Calu3 (cell line): ENCODE results near the gene CTNNBL1. TPM values are rescaled to one million over a fixed set of nuclear protein-coding genes. Genes with fewer than 3 reads are reported as not detected.

Experiments used
- BruUV-seq: library from RNA; stranded (reverse); fragments of 400-500 nt; replicated peaks from 2 replicates; lab custom pipeline; 2021; lab: Mats Ljungman, UMichigan
- CTCF ChIA-PET: fragments of 300-600 bp; sonication (Branson Sonifier 250); formaldehyde crosslinking; loops from one replicate; lab custom pipeline; 2022; ENCODE audit warnings: antibody characterized with exemption; lab: Charles Lee
- DNase-seq: peaks from one replicate; pipeline ENCODE4 v3.0.0; 2022
- H3K27ac Mint-ChIP-seq: one replicate; pipeline ENCODE4 v1.8.0; 2022; ENCODE audit warnings: mixed read lengths; ENCODE audit not compliant: unreplicated experiment
- H3K27me3 Mint-ChIP-seq: one replicate; pipeline ENCODE4 v1.8.0; 2022; ENCODE audit warnings: mixed read lengths; ENCODE audit not compliant: unreplicated experiment
- H3K36me3 Mint-ChIP-seq: one replicate; pipeline ENCODE4 v1.8.0; 2022; ENCODE audit warnings: mild to moderate bottlenecking, moderate library complexity, mixed read lengths; ENCODE audit not compliant: insufficient read depth, unreplicated experiment
- H3K4me1 Mint-ChIP-seq: one replicate; pipeline ENCODE4 v1.8.0; 2022; ENCODE audit warnings: mild to moderate bottlenecking, low read depth, mixed read lengths; ENCODE audit not compliant: unreplicated experiment
- H3K4me3 Mint-ChIP-seq: one replicate; pipeline ENCODE4 v1.8.0; 2022; ENCODE audit warnings: mild to moderate bottlenecking, low read depth, moderate library complexity, mixed read lengths; ENCODE audit not compliant: unreplicated experiment
- H3K9me3 Mint-ChIP-seq: one replicate; pipeline ENCODE4 v1.8.0; 2022; ENCODE audit warnings: low read depth, mixed read lengths; ENCODE audit not compliant: unreplicated experiment
- intact Hi-C: fragments of 100-400 bp; cut with micrococcal nuclease; formaldehyde crosslinking; loops from one replicate; pipeline ENCODE4 v1.10.0; 2022; ENCODE audit not compliant: unreplicated experiment
- total RNA-seq: library from RNA; stranded (reverse); gene quantifications from 2 replicates; pipeline ENCODE4 v1.2.3, GENCODE V29; 2022
- TF ChIP-seq, protein P1 (sequence below): fragments of 200-600 bp; IDR thresholded peaks from one replicate; pipeline ENCODE4 v1.8.0; 2022; ENCODE audit warnings: antibody characterized with exemption; ENCODE audit not compliant: unreplicated experiment

CTNNBL1 gene
- total RNA-seq, 1 experiment from 2014 or later: 106 TPM

DNA sequence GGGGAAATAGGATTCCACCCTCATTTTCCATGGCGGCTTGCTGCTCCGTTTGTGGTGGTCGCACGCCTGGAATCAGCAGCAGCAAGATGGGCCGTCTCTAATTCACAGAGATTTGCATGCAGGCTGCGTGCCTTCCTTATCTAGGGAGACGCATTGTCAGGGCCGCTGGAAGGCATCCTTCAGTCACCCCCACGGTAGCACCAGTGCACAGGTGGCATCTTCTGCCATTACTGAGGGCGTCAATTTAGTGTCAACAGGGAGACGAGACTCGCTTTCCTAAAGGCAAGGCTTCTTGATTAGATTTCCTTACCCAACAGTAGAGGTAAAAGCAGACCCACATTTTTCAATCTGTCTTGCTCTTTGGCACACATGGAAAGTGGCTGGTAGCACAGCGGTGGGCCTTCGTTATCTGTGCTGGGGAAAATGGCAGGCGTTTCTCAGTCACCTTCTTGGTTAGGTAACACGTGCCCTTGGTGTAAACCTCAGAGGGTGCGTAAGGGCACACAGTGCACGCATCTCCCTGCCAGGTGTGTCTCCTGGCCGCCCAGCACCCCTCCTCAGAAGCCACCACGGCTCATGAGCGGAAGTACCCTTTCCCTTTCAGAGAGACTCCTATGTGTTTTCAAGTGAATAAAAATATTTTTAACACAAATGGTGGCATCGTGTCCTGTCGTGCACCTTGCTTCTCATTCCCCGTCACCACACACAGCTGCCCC lies 181.8 kb downstream of the CTNNBL1 start:
- no peak overlapping the region for H3K4me3 Mint-ChIP-seq
- no peaks in the 10 kb centered on the region for H3K9me3 Mint-ChIP-seq
- BruUV-seq: no TSS peak
- no peaks in the 10 kb centered on the region for H3K4me1 Mint-ChIP-seq
- H3K27ac Mint-ChIP-seq: no peak overlapping the region
- no peak for DNase-seq
- CTCF ChIA-PET: no interaction called here
- intact Hi-C loops: no loop called here
- H3K36me3 Mint-ChIP-seq: peaks cover 16% of the 10 kb centered on the region
- no peaks in the 10 kb centered on the region for H3K27me3 Mint-ChIP-seq
- TF ChIP-seq, protein P1, sequence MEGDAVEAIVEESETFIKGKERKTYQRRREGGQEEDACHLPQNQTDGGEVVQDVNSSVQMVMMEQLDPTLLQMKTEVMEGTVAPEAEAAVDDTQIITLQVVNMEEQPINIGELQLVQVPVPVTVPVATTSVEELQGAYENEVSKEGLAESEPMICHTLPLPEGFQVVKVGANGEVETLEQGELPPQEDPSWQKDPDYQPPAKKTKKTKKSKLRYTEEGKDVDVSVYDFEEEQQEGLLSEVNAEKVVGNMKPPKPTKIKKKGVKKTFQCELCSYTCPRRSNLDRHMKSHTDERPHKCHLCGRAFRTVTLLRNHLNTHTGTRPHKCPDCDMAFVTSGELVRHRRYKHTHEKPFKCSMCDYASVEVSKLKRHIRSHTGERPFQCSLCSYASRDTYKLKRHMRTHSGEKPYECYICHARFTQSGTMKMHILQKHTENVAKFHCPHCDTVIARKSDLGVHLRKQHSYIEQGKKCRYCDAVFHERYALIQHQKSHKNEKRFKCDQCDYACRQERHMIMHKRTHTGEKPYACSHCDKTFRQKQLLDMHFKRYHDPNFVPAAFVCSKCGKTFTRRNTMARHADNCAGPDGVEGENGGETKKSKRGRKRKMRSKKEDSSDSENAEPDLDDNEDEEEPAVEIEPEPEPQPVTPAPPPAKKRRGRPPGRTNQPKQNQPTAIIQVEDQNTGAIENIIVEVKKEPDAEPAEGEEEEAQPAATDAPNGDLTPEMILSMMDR: no peak

DNA sequence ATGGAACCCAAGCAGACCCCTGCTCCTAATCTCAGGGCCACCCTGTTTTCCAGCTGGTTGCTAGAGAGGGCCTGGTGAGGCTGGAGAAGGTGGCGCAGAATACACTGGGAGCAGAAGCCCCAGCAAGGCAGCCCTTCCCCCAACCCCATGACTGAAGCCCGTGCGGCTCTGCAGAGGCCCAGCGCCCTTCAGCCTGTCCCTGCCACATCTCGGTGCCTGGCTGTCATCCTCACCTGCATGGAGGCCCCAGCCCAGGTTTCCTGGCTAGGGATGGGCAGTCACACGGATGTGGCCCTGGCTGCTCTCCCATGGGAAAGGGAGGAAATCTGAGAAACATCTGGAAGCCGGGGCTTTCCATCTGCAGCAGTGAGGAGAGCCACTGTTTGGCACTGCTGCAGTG lies 183.0 kb downstream of the CTNNBL1 start:
- no peak for DNase-seq
- peaks cover 10% of the 10 kb centered on the region for H3K27me3 Mint-ChIP-seq
- intact Hi-C loops: no loop called here
- H3K9me3 Mint-ChIP-seq: no peaks in the 10 kb centered on the region
- no TSS peak for BruUV-seq
- H3K4me1 Mint-ChIP-seq: no peaks in the 10 kb centered on the region
- H3K36me3 Mint-ChIP-seq: peaks cover 12% of the 10 kb centered on the region
- no peak overlapping the region for H3K27ac Mint-ChIP-seq
- no peak overlapping the region for H3K4me3 Mint-ChIP-seq
- CTCF ChIA-PET: no interaction called here
- TF ChIP-seq, protein P1: no peak

DNA sequence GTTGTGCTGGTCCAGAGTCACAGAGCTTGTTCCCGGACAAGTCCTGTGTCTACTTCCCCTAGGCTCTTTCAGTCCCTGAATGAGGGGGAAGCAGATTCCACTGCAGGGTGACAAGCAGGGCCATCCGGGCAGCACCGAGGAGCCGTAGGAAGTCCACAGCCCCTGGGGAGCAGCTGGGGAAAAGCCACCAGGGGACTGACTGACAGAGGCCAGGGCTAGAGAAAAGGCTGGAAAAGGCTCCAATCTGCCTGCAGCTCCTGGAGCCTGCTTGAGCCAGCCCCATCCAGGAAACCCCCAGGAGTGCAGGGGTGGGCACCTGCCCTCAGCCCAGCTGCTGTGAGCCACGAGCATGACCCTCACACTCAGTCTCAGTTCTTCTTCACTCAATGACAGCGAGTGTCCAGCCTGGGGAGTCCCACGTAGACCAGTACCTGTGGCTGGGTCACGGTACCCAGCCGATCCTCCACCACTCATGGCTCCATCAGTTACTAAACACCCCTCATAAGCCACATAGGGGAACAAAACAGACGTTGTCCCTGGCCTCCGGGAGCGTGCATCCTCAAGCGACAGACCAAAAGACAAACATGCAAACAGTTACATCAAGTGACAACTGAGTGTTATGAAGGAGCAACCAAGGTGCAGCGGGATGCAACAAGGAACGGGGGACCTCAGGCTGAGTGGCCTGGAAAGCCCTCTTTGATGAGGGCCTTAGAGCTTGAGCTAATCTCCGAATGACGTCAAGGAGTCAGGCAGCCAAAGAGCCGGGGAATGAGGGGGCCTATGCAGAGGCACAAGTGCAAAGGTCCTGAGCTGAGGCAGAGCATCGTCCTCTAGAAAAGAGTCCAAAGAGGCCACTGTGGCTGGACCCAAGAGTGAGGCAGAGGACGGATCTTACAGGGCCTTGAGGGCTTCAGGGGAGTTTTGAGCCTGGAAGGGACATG lies 184.3 kb downstream of the CTNNBL1 start:
- H3K36me3 Mint-ChIP-seq: peaks cover 7% of the 10 kb centered on the region
- intact Hi-C loops: no loop called here
- no TSS peak for BruUV-seq
- TF ChIP-seq, protein P1: no peak
- no peaks in the 10 kb centered on the region for H3K9me3 Mint-ChIP-seq
- no peak overlapping the region for H3K4me3 Mint-ChIP-seq
- no peak overlapping the region for H3K27ac Mint-ChIP-seq
- CTCF ChIA-PET: no interaction called here
- H3K27me3 Mint-ChIP-seq: peaks cover 22% of the 10 kb centered on the region
- DNase-seq: no peak
- no peaks in the 10 kb centered on the region for H3K4me1 Mint-ChIP-seq

DNA sequence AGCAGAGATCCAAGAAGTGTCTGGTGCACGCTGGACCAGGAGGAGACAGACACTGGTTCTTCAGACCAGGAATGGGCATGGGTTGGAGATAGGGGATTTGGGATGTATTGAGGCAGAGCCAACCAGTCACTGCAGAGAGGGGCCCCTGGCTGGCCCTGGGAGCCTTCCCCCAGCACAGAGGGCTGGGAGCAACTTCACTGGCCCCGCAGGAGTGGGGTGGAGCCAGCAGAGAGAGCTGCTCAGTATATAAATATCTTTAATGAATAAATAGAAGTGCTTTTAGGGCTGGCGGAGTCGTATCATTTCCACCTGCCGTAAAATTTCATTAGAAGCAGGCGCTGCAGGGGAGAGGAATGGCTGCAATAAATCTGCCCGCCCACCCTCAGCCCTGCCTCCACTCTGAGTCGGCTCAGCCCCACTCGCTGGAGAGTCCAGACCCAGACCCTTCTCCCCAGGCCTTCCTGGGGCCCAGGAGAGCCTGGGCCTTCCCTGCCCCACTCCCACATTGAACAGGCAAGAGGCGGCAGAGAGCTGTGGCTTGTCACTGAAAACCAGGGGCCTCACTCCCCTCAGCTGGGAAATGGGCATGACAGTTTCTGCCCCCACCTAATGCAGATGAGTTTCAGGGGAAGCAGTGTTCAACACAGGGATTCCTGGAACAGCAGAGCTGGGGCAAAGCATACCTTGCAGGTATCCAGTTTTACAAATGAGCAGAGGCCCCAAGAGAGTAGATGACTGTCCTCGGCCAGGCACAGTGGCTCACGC lies 185.2 kb downstream of the CTNNBL1 start:
- TF ChIP-seq, protein P1: no peak
- H3K4me1 Mint-ChIP-seq: no peaks in the 10 kb centered on the region
- H3K36me3 Mint-ChIP-seq: peaks cover 7% of the 10 kb centered on the region
- H3K27ac Mint-ChIP-seq: no peak overlapping the region
- no peaks in the 10 kb centered on the region for H3K9me3 Mint-ChIP-seq
- BruUV-seq: no TSS peak
- H3K27me3 Mint-ChIP-seq: peaks cover 22% of the 10 kb centered on the region
- DNase-seq: no peak
- intact Hi-C loops: no loop called here
- no peak overlapping the region for H3K4me3 Mint-ChIP-seq
- CTCF ChIA-PET: no interaction called here
